Ishikawa (cell line): Measurements from ENCODE around the gene PRPSAP2.

Source experiments
- CEBPB ChIP-seq: IDR thresholded peaks from 2 replicates; pipeline ENCODE4 v1.6.1; 2012
- CREB1 ChIP-seq: IDR thresholded peaks from 2 replicates; pipeline ENCODE4 v1.6.1; 2012; ENCODE audit warnings: low read depth
- EGR1 ChIP-seq: IDR thresholded peaks from 2 replicates; pipeline ENCODE4 v1.6.1; 2012
- EP300 ChIP-seq: IDR thresholded peaks from 2 replicates; pipeline ENCODE4 v1.6.1; 2012; ENCODE audit warnings: borderline replicate concordance
- FOXM1 ChIP-seq: IDR thresholded peaks from 2 replicates; pipeline ENCODE4 v1.6.1; 2012; ENCODE audit warnings: low read depth, borderline replicate concordance
- RAD21 ChIP-seq: IDR thresholded peaks from 2 replicates; pipeline ENCODE4 v1.6.1; 2012; ENCODE audit warnings: low read depth
- REST ChIP-seq: IDR thresholded peaks from 2 replicates; pipeline ENCODE4 v1.6.1; 2012; ENCODE audit warnings: low read depth, mild to moderate bottlenecking
- TAF1 ChIP-seq: IDR thresholded peaks from 2 replicates; pipeline ENCODE4 v1.6.1; 2012; ENCODE audit warnings: low read depth, mild to moderate bottlenecking
- TCF12 ChIP-seq: IDR thresholded peaks from 2 replicates; pipeline ENCODE4 v1.6.1; 2012; ENCODE audit warnings: low read depth
- TEAD4 ChIP-seq: IDR thresholded peaks from 2 replicates; pipeline ENCODE4 v1.6.1; 2012
- USF1 ChIP-seq: IDR thresholded peaks from 2 replicates; pipeline ENCODE4 v1.6.1; 2012
- YY1 ChIP-seq: IDR thresholded peaks from 2 replicates; pipeline ENCODE4 v1.6.1; 2012; ENCODE audit warnings: low read depth
- ZBTB7A ChIP-seq: IDR thresholded peaks from 2 replicates; pipeline ENCODE4 v1.6.1; 2012; ENCODE audit warnings: low read depth
- TF ChIP-seq, protein P1 (sequence below): IDR thresholded peaks from 2 replicates; pipeline ENCODE4 v1.6.1; 2012

Gene PRPSAP2

GRCh38 chr17:18855831-18856569 is 1.9 kb upstream of the PRPSAP2 start:
- TF ChIP-seq CREB1, result peak; percentile 77
- TF ChIP-seq RAD21, result no peak
- TF ChIP-seq, protein P1, sequence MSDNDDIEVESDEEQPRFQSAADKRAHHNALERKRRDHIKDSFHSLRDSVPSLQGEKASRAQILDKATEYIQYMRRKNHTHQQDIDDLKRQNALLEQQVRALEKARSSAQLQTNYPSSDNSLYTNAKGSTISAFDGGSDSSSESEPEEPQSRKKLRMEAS, result peak; percentile 68
- no peak for TF ChIP-seq REST
- 0 out of 2 replicates have a peak, but pooled peaks have one; percentile 9 for TF ChIP-seq YY1
- peak; percentile 99 for TF ChIP-seq USF1
- TF ChIP-seq TEAD4, result peak; percentile 60
- no peak for TF ChIP-seq ZBTB7A
- no peak for TF ChIP-seq CEBPB
- TF ChIP-seq TCF12, result peak; percentile 31; the same call in 1 of the 2 replicates
- TF ChIP-seq TAF1, result peak; percentile 83

DNA sequence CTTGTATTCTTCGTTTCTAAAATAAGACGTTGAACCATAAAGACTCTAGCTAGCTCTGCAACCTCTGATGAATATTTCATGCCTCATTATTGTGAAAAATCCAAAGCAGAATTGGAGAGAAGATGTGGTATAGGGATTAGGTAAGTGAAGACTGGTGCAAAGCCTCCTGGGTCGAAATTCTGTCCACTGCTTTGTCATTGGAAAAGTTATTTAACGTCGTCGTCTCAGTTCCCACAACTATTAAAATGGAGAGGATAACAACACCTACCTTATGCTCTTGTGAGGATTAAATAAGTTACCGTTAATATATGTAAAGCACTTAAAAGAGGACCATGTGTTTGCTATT is 1.4 kb upstream of the PRPSAP2 start:
- TF ChIP-seq TAF1 (no peak), ZBTB7A (no peak)

- no peak for TF ChIP-seq TCF12
- TF ChIP-seq FOXM1, result no peak
- TF ChIP-seq EGR1, result no peak
- TF ChIP-seq USF1, result no peak
- TF ChIP-seq CREB1, result no peak
- TF ChIP-seq, protein P1, result no peak
- TF ChIP-seq YY1, result no peak
- no peak for TF ChIP-seq TEAD4
Measured at GRCh38 chr17:18858567-18859245, 775 bp downstream of the PRPSAP2 start.

DNA sequence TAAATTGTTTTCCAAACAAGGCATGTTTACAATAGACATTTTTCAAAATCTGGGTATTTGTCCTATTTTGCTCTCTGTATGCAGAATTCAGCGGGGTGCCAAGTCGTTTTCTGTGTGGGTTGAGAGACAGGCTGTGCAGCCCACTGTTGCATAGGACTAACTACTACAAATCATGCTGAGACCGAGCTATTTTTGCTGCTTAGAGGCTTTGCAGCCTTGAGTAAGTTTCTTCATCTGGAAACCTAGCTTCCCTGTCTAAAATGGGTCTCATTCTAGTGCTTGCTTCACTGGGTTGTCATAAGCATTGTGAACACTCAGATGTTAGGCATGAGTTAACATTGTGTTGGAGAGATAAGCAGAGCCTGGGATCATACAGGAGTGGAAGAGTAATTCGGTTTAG is 1.3 kb downstream of the PRPSAP2 start:
- TF ChIP-seq REST (no peak), USF1 (no peak), EP300 (no peak), FOXM1 (no peak), TCF12 (no peak), EGR1 (no peak), TAF1 (no peak), YY1 (no peak), CREB1 (no peak), ZBTB7A (no peak)
- TF ChIP-seq, protein P1, result no peak

DNA sequence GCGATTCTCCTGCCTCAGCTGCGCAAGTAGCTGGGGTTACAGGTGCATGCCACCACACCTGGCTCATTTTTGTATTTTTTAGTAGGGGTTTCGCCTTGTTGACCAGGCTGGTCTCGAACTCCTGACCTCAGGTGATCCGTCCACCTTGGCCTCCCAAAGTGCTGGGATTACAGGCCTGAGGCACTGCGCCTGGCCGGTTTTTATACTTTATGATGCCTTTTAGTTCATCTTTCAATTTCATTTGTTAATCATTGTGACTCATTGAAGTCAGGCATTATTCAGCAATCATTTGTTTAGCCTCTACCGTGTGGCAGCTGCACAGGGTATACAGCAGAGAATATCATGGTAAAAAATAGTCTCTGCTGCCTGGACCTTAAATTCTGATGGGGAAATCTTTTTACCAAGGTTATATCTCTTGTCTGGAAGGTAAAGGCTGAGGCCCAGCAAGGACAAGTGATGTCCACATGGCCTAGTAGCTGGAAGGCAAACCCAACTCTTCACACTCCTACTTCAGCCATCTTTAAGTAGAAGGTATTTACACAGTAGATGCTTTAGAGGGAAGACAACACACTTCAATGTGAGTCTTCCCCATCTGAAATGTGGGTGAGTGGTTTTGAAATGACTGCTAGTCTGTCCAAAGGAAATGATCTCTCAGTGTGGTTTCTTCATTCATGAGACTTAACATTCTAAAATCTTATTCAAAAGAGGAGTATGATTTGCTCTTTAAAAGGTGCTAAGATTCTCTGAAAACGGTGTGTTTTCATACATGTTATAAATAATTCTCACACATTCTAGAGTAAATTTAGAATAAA is 2.4 kb downstream of the PRPSAP2 start:
- TF ChIP-seq YY1 (no peak), CEBPB (no peak), TAF1 (no peak), ZBTB7A (no peak), REST (no peak), EGR1 (no peak), TCF12 (no peak), CREB1 (no peak)
- TF ChIP-seq, protein P1, result no peak
